ENCODE measurements around the gene NCR3LG1. TPM values are rescaled to one million over a fixed set of nuclear protein-coding genes. Genes with fewer than 3 reads are reported as not detected.

Gene NCR3LG1
- polyA plus RNA-seq, 1 of the 3 experiments (the other 2 are of a cell fraction) = 0.67 TPM

DNA sequence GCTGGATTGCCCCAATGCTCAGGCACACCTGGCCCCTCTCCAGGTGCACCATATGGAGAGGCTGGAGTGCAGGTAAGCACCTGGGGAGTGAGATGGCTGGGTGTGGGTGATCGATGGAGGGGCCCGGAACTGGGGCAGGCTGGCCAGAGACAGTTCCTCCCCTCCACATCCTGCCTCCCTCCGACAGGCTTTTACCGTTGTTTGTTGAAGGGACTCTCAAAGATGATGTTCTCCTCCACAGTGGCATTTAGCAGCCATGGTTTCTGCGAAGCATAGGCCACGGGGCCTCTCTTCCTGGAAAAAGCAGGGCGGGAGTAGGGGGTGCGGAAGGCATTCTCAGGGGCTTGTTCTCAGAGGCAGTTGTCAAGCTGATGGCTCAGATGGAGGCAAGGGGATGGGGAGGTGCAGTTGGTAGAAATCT lies 62.7 kb downstream of the NCR3LG1 start:
- no peak for TF ChIP-seq TAF1 (IDR thresholded peaks at IDR 0.05; ENCODE audit: borderline replicate concordance, low read depth, low read length)
- no peak for TF ChIP-seq GABPA (IDR thresholded peaks at IDR 0.05; ENCODE audit: low read depth)
- TF ChIP-seq JUND (IDR thresholded peaks at IDR 0.05) = no peak
- TF ChIP-seq FOSL2 (IDR thresholded peaks at IDR 0.05; ENCODE audit: borderline replicate concordance, low read depth) = no peak
- no peak for TF ChIP-seq TEAD4 (IDR thresholded peaks at IDR 0.05; ENCODE audit: borderline replicate concordance, insufficient read depth)
- no peak for TF ChIP-seq GATA2 (CRISPR knock-in tag; IDR thresholded peaks at IDR 0.05)
- no peak for TF ChIP-seq FOXM1 (IDR thresholded peaks at IDR 0.05; ENCODE audit: low read depth)
- no peak for TF ChIP-seq YY1 (IDR thresholded peaks at IDR 0.05; ENCODE audit: low read depth)
- Histone ChIP-seq H3K9me3 (no peaks in the 10 kb centered on the region), H2AFZ (ENCODE audit: low read depth) (no peak overlapping the region), H4K20me1 (ENCODE audit: insufficient read depth) (no peaks in the 10 kb centered on the region), H3K4me1 (ENCODE audit: control insufficient read depth in 1 of 2, insufficient read depth in 2 of 2, low read depth in 1 of 2, low read length in 1 of 2) (no peaks in the 10 kb centered on the region; a peak in 1 of 4 replicates), H3K27ac (ENCODE audit: low read depth in 2 of 2, low read length in 1 of 2) (no peak overlapping the region), H3K4me3 (ENCODE audit: low read depth in 2 of 2, low read length in 1 of 2) (no peak overlapping the region), H3F3A (replicated peaks; ENCODE audit: insufficient read depth) (no peaks in the 10 kb centered on the region), H3K36me3 (replicated peaks in 1 of 2; ENCODE audit: control insufficient read depth in 1 of 2, insufficient read depth in 2 of 2, low read length in 1 of 2) (no peaks in the 10 kb centered on the region), H3K4me2 (no peak overlapping the region), H3K9ac (no peak overlapping the region), H3K9me2 (no peaks in the 10 kb centered on the region), H3K27me3 (ENCODE audit: insufficient read depth) (no peaks in the 10 kb centered on the region; the same call in 1 of the 2 replicates), H3K79me2 (ENCODE audit: insufficient read depth) (no peaks in the 10 kb centered on the region)
- DNase-seq = no peak
- CTCF ChIA-PET = interaction anchor here (1.4 to 2.3 kb wide), 2 partner anchors 9 to 30 kb away, joined by 6 to 11 read pairs; no protein-coding TSS in a partner anchor
- 59% methylated on average over 8 of the region's 8 CpGs for WGBS (ENCODE audit: low lambda C conversion rate)
- POLR2A ChIA-PET = no interaction called here

DNA sequence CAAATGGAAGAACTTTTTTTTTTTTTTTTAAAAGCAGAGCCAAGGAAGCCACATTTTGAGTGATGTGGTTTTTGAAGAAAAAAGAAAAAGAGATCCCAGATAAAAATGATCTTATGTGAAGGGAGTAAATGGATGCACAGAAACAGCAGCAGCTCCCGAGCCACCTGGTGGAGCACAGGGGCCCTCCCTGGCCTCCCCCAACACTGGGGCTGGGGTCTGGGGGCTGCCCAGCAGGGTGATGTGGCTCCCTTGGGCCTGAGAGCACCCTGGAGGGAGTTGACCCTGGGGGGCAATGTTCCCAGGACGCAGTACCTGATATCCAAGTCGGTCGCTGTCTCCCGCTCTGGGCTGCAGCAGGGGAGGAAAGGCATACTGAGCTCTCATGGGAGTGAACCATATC lies 63.4 kb downstream of the NCR3LG1 start:
- WGBS (ENCODE audit: low lambda C conversion rate) = 29% methylated on average over 1 of the region's 5 CpGs
- ChIA-PET CTCF (interaction anchor here (0.8 to 1.0 kb wide), 2 partner anchors 10 to 15 kb away, joined by 3 read pairs; no protein-coding TSS in a partner anchor), POLR2A (interaction anchor here (0.7 kb wide), 1 partner anchor 148 kb away, joined by 3 read pairs; no protein-coding TSS in a partner anchor)
- H2AFZ ChIP-seq (ENCODE audit: low read depth) = no peak overlapping the region
- H3K27me3 ChIP-seq (ENCODE audit: insufficient read depth) = no peaks in the 10 kb centered on the region; the same call in 1 of the 2 replicates
- H4K20me1 ChIP-seq (ENCODE audit: insufficient read depth) = no peaks in the 10 kb centered on the region
- no peak overlapping the region for H3K4me3 ChIP-seq (ENCODE audit: low read depth in 2 of 2, low read length in 1 of 2)
- H3K36me3 ChIP-seq (replicated peaks in 1 of 2; ENCODE audit: control insufficient read depth in 1 of 2, insufficient read depth in 2 of 2, low read length in 1 of 2) = no peaks in the 10 kb centered on the region
- no peaks in the 10 kb centered on the region for H3K79me2 ChIP-seq (ENCODE audit: insufficient read depth)
- H3K9ac ChIP-seq = no peak overlapping the region
- no peaks in the 10 kb centered on the region; a peak in 1 of 4 replicates for H3K4me1 ChIP-seq (ENCODE audit: control insufficient read depth in 1 of 2, insufficient read depth in 2 of 2, low read depth in 1 of 2, low read length in 1 of 2)
- H3K9me3 ChIP-seq = no peaks in the 10 kb centered on the region
- no peaks in the 10 kb centered on the region for H3F3A ChIP-seq (replicated peaks; ENCODE audit: insufficient read depth)
- TF ChIP-seq NFIC (IDR thresholded peaks at IDR 0.05; ENCODE audit: borderline replicate concordance) = no peak
- TF ChIP-seq TAF1 (IDR thresholded peaks at IDR 0.05; ENCODE audit: borderline replicate concordance, low read depth, low read length) = no peak
- TF ChIP-seq EP300 (IDR thresholded peaks at IDR 0.05; ENCODE audit: borderline replicate concordance in 1 of 2, low read depth in 1 of 2, low read length in 1 of 2) = no peak
- no peak for TF ChIP-seq JUND (IDR thresholded peaks at IDR 0.05)
- no peak for TF ChIP-seq FOXJ3 (CRISPR knock-in tag; IDR thresholded peaks at IDR 0.05)
- TF ChIP-seq EZH2phosphoT487 (IDR thresholded peaks at IDR 0.05; ENCODE audit: borderline replicate concordance, low read depth) = no peak
- no peak for TF ChIP-seq FOXM1 (IDR thresholded peaks at IDR 0.05; ENCODE audit: low read depth)
- TF ChIP-seq NRF1 (IDR thresholded peaks at IDR 0.05; ENCODE audit: low read depth, low read length) = no peak
- TF ChIP-seq, protein P1, sequence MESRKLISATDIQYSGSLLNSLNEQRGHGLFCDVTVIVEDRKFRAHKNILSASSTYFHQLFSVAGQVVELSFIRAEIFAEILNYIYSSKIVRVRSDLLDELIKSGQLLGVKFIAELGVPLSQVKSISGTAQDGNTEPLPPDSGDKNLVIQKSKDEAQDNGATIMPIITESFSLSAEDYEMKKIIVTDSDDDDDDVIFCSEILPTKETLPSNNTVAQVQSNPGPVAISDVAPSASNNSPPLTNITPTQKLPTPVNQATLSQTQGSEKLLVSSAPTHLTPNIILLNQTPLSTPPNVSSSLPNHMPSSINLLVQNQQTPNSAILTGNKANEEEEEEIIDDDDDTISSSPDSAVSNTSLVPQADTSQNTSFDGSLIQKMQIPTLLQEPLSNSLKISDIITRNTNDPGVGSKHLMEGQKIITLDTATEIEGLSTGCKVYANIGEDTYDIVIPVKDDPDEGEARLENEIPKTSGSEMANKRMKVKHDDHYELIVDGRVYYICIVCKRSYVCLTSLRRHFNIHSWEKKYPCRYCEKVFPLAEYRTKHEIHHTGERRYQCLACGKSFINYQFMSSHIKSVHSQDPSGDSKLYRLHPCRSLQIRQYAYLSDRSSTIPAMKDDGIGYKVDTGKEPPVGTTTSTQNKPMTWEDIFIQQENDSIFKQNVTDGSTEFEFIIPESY (IDR thresholded peaks at IDR 0.05; ENCODE audit: borderline replicate concordance, low read depth) = no peak
- TF ChIP-seq RAD21 (IDR thresholded peaks at IDR 0.05; ENCODE audit: low read length) = no peak
- TF ChIP-seq, protein P2, sequence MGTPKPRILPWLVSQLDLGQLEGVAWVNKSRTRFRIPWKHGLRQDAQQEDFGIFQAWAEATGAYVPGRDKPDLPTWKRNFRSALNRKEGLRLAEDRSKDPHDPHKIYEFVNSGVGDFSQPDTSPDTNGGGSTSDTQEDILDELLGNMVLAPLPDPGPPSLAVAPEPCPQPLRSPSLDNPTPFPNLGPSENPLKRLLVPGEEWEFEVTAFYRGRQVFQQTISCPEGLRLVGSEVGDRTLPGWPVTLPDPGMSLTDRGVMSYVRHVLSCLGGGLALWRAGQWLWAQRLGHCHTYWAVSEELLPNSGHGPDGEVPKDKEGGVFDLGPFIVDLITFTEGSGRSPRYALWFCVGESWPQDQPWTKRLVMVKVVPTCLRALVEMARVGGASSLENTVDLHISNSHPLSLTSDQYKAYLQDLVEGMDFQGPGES (IDR thresholded peaks at IDR 0.05; ENCODE audit: low read depth, low read length) = no peak
- no peak for TF ChIP-seq RXRA (IDR thresholded peaks at IDR 0.05; ENCODE audit: borderline replicate concordance, low read depth)
- TF ChIP-seq TCF12 (IDR thresholded peaks at IDR 0.05) = no peak
- TF ChIP-seq YY1 (IDR thresholded peaks at IDR 0.05; ENCODE audit: low read depth) = no peak
- TF ChIP-seq, protein P3, sequence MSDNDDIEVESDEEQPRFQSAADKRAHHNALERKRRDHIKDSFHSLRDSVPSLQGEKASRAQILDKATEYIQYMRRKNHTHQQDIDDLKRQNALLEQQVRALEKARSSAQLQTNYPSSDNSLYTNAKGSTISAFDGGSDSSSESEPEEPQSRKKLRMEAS (IDR thresholded peaks at IDR 0.05; ENCODE audit: low read depth) = no peak
- TF ChIP-seq MEF2A (IDR thresholded peaks at IDR 0.05; ENCODE audit: borderline replicate concordance, low read depth) = no peak
- no peak for DNase-seq
- H3K9me2 ChIP-seq = no peaks in the 10 kb centered on the region
- no peak overlapping the region for H3K27ac ChIP-seq (ENCODE audit: low read depth in 2 of 2, low read length in 1 of 2)
- H3K4me2 ChIP-seq = no peak overlapping the region
